ENCODE data around the gene C6orf47.

Gene C6orf47

DNA sequence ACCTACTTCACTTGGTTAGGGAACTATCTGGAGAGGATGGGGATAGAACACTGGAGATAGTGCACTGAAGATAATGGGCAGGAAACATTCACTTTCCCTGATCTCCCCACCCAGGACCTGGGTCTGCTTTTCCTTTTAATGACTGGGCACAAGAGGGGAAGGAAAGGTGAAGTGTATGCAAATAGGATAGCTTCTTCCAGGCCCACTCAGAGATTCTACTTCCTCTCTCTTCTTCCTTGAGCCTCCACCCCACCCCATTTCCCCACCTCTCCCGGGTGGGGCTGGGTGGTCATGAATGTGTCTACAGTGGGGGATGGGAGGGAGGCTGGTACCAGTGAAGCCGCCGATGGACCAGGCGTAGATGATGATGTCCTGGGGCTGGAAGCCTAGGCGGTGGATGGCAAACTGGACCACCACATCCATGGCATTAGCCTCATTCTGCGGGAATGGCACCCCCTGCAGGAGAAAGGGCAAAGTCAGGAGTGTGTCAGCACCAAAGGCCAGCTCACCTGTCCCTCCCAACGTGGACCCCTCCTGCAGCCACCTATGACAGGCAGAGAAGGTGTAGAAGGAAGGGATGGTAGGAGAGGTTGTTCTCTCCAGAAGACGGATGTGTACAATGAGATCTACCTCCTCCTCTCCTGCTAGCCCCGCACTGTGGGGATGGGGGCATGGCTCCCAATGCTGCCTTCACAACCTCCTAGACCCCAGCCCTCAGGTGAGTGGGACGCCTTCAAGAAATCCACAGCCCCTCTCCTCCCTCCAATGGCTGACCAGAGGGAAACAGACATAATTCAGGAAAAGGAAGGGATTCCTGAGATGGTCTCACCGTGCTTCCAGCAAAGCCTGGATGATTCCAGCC, 28.9 kb upstream of the C6orf47 start:
- H3K27ac ChIP-seq = peak overlapping the region; percentile 52
- ChIA-PET POLR2A (ENCODE audit: low non-redundant PET) (no interaction called here), CTCF (interaction anchor here (0.6 kb wide), 1 partner anchor 10 kb away, joined by 3 read pairs; no protein-coding TSS in a partner anchor)
- TF ChIP-seq CTCF (conservative IDR thresholded peaks at IDR 0.05; ENCODE audit: low read depth) = no peak; the same call in 1 of the 2 replicates
- no peak for DNase-seq (ENCODE audit: low spot score)

GRCh38 chr6:31687860-31688693, 27.5 kb upstream of the C6orf47 start:
- CTCF ChIA-PET = no interaction called here
- no peak for TF ChIP-seq CTCF (conservative IDR thresholded peaks at IDR 0.05; ENCODE audit: low read depth)
- POLR2A ChIA-PET (ENCODE audit: low non-redundant PET) = interaction anchor here (0.6 kb wide), 1 partner anchor 292 kb away, joined by 5 read pairs; no protein-coding TSS in a partner anchor
- DNase-seq (ENCODE audit: low spot score) = no peak
- H3K27ac ChIP-seq = peak overlapping the region; percentile 5

- peak overlapping the region; percentile 5; the same call in 1 of the 2 replicates for H3K27ac ChIP-seq
- no peak for DNase-seq (ENCODE audit: low spot score)
- POLR2A ChIA-PET (ENCODE audit: low non-redundant PET) = interaction anchor here (0.6 kb wide), 1 partner anchor 293 kb away, joined by 5 read pairs; no protein-coding TSS in a partner anchor
- CTCF ChIA-PET = no interaction called here
- no peak for TF ChIP-seq CTCF (conservative IDR thresholded peaks at IDR 0.05; ENCODE audit: low read depth)
Observed at GRCh38 chr6:31687321-31687720, 26.7 kb upstream of the C6orf47 start.

- no peak for TF ChIP-seq CTCF (conservative IDR thresholded peaks at IDR 0.05; ENCODE audit: low read depth)
- H3K27ac ChIP-seq = peak overlapping the region; percentile 20; the same call in 1 of the 2 replicates
- ChIA-PET CTCF (no interaction called here), POLR2A (ENCODE audit: low non-redundant PET) (no interaction called here)
- DNase-seq (ENCODE audit: low spot score) = no peak
Observed at GRCh38 chr6:31686483-31686882, 25.9 kb upstream of the C6orf47 start.

DNA sequence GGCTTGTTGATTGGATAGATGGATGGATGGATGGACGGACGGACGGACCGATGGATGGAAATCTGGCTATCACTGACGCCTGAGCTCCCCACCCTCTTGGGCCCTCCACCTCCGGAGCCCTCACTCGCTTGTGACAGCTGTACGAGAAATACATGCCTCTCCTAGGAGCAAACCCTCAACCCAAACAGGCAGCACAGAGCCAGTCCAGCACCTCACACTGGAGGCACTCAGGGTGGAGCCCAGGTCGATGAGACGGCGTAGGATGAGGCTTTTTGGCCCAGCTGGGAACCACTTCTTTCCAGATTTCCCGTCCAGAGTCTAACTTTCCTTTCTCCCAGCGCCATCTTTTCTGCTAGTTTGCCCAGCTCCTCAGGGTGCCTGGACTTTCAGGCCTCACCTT, 23.0 kb upstream of the C6orf47 start:
- ChIA-PET POLR2A (ENCODE audit: low non-redundant PET) (no interaction called here), CTCF (no interaction called here)
- H3K27ac ChIP-seq = peak overlapping the region; percentile 36
- DNase-seq (ENCODE audit: low spot score) = no peak
- TF ChIP-seq CTCF (conservative IDR thresholded peaks at IDR 0.05; ENCODE audit: low read depth) = no peak

DNA sequence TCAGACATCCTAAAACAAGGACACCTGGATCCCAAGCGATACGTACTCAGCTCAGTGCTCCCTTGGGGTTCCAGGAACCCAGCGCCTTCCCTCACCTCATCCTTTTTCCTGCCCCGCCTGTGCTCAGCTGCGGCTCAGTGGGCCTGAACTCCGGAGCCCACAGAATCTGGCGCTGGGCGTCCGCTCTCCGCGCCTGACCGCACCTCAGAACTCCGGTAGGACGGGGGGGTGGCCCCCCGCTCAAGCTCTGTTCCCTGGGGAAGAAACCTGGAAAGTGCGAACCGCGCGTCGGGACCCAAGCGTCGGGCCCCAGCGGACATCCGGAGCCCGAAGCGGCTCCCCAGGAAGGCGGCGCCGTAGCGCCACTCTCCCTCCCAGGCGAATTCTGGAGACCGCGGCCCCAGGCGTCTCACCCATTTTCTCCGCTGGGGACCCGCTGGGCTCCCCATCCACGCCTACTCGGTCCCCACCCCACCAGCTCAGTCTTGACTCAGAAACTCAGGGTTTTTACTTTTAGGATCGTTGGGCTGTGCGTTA, 20.6 kb upstream of the C6orf47 start:
- H3K27ac ChIP-seq = peak overlapping the region; percentile 82
- POLR2A ChIA-PET (ENCODE audit: low non-redundant PET) = interaction anchor here (0.7 kb wide), 1 partner anchor 179 kb away, joined by 3 read pairs; no protein-coding TSS in a partner anchor
- peak; percentile 43 for DNase-seq (ENCODE audit: low spot score)
- CTCF ChIA-PET = interaction anchor here (0.6 to 1.4 kb wide), 9 partner anchors 10 to 243 kb away, joined by 3 to 8 read pairs (median 4); no protein-coding TSS in a partner anchor
- no peak for TF ChIP-seq CTCF (conservative IDR thresholded peaks at IDR 0.05; ENCODE audit: low read depth)
